Urinary bladder (tissue), 2 donors: ENCODE measurements around the gene SPRED1. TPM values are rescaled to one million over a fixed set of nuclear protein-coding genes. Genes with fewer than 3 reads are reported as not detected.

Experiments used
- polyA plus RNA-seq: library from polyadenylated mRNA; stranded (reverse); fragments of 200-250 nt; gene quantifications from one replicate; pipeline ENCODE4 v1.2.3, GENCODE V29; 2013
- total RNA-seq: library from RNA; depleted of rRNA; stranded (reverse); fragments of >200 nt; gene quantifications from one replicate; pipeline ENCODE4 v1.2.3, GENCODE V29; 2014
- donor health status: healthy.

Gene SPRED1
- total and polyA plus RNA-seq, 2 donors = 8.2 to 94.4 TPM

Other genes starting within 250 kb of the SPRED1 start
- gene FAM98B, start 201.3 kb downstream of the SPRED1 start, total RNA-seq = 39.4 TPM
- 13.4 TPM for gene FAM98B, start 201.3 kb downstream of the SPRED1 start, polyA plus RNA-seq